Activated naive CD4-positive, alpha-beta T cell treated with anti-CD3 and anti-CD28 coated beads, Interleukin-2, amount 50 U/mL, for 16 hours (primary cell): ENCODE data around the gene AQP3.
A peak's percentile ranks its signal among the peaks of the same experiment; 100 is the strongest.
"Not testable (repeated sequence)": the region's sequence is repeated elsewhere in the genome, so short reads cannot be mapped to it uniquely, and the experiment has no call there.

Experiments
- DNase-seq: peaks from one replicate; pipeline ENCODE4 v3.0.0-alpha.2; 2020

The AQP3 gene

GRCh38 chr9:33464045-33464636 is 16.7 kb upstream of the AQP3 start:
- no peak for DNase-seq

- no peak for DNase-seq
Observed at GRCh38 chr9:33463151-33463550, 15.8 kb upstream of the AQP3 start.

GRCh38 chr9:33461492-33461891 is 14.1 kb upstream of the AQP3 start:
- no peak for DNase-seq

- no peak for DNase-seq
Observed at GRCh38 chr9:33460854-33461253, 13.5 kb upstream of the AQP3 start.

- no peak for DNase-seq
Observed at GRCh38 chr9:33459115-33459514, 11.7 kb upstream of the AQP3 start.

GRCh38 chr9:33458444-33458843 is 11.1 kb upstream of the AQP3 start:
- peak; percentile 70 for DNase-seq

GRCh38 chr9:33455945-33456344 is 8.6 kb upstream of the AQP3 start:
- no peak for DNase-seq

GRCh38 chr9:33455456-33455855 is 8.1 kb upstream of the AQP3 start:
- DNase-seq = not testable (repeated sequence)

GRCh38 chr9:33454661-33455026 is 7.3 kb upstream of the AQP3 start:
- DNase-seq = not testable (repeated sequence)

GRCh38 chr9:33453999-33454660 is 6.7 kb upstream of the AQP3 start:
- DNase-seq = no peak

GRCh38 chr9:33453286-33453860 is 6.0 kb upstream of the AQP3 start:
- DNase-seq = no peak

- peak; percentile 45 for DNase-seq
Observed at GRCh38 chr9:33452828-33453271, 5.5 kb upstream of the AQP3 start.

- DNase-seq = no peak
Observed at GRCh38 chr9:33450621-33451146, 3.3 kb upstream of the AQP3 start.

GRCh38 chr9:33449715-33450114 is 2.3 kb upstream of the AQP3 start:
- DNase-seq = no peak

GRCh38 chr9:33447799-33448553 is 583 bp upstream of the AQP3 start:
- DNase-seq = peak; percentile 28

- DNase-seq = peak; percentile 33
Observed at GRCh38 chr9:33446240-33446945, 1.0 kb downstream of the AQP3 start.

GRCh38 chr9:33445389-33446239 is 1.8 kb downstream of the AQP3 start:
- DNase-seq = no peak

GRCh38 chr9:33443464-33444154 is 3.8 kb downstream of the AQP3 start:
- no peak for DNase-seq

GRCh38 chr9:33443047-33443446 is 4.3 kb downstream of the AQP3 start:
- no peak for DNase-seq

- DNase-seq = no peak
Observed at GRCh38 chr9:33442125-33442524, 5.3 kb downstream of the AQP3 start.

- no peak for DNase-seq
Observed at GRCh38 chr9:33440609-33441008, 6.8 kb downstream of the AQP3 start.
